H9 (cell line): ENCODE results near the gene RBX1. TPM values are rescaled to one million over a fixed set of nuclear protein-coding genes. Genes with fewer than 3 reads are reported as not detected.
"Not testable (repeated sequence)": the region's sequence is repeated elsewhere in the genome, so short reads cannot be mapped to it uniquely, and the experiment has no call there.

ENCODE experiments used
- DNase-seq: peaks from one replicate; pipeline ENCODE4 v3.0.0-alpha.2; 2017
- H2AFZ ChIP-seq: one replicate; pipeline ENCODE4 v1.6.1; 2013; ENCODE audit warnings: mild to moderate bottlenecking, low read length, control low read depth, moderate library complexity
- H2AK5ac ChIP-seq: 2 replicates; pipeline ENCODE4 v1.6.1; 2013; ENCODE audit warnings: low read length, control low read depth, mixed read lengths; ENCODE audit not compliant: insufficient read length
- H2BK120ac ChIP-seq: one replicate; pipeline ENCODE4 v1.6.1; 2013; ENCODE audit warnings: low read depth, mild to moderate bottlenecking, low read length, control low read depth, inconsistent platforms; ENCODE audit not compliant: poor library complexity, severe bottlenecking
- H2BK12ac ChIP-seq: 2 replicates; pipeline ENCODE4 v1.6.1; 2013; ENCODE audit warnings: low read length, control low read depth, mixed read lengths, low read depth; ENCODE audit not compliant: insufficient read length
- H2BK15ac ChIP-seq: 2 replicates; pipeline ENCODE4 v1.6.1; 2013; ENCODE audit warnings: low read depth, low read length, control low read depth
- H2BK20ac ChIP-seq: one replicate; pipeline ENCODE4 v1.6.1; 2013; ENCODE audit warnings: low read depth, mild to moderate bottlenecking, low read length, control low read depth, inconsistent platforms; ENCODE audit not compliant: poor library complexity, severe bottlenecking
- H2BK5ac ChIP-seq: 2 replicates; pipeline ENCODE4 v1.6.1; 2013; ENCODE audit warnings: low read length, control low read depth, mixed read lengths; ENCODE audit not compliant: insufficient read length
- H3K14ac ChIP-seq: 2 replicates; pipeline ENCODE4 v1.6.1; 2013; ENCODE audit warnings: low read length, control low read depth; ENCODE audit not compliant: insufficient read depth
- H3K18ac ChIP-seq: 2 replicates; pipeline ENCODE4 v1.6.1; 2013; ENCODE audit warnings: low read depth, mild to moderate bottlenecking, mixed read lengths, low read length, control low read depth; ENCODE audit not compliant: insufficient read length
- H3K23ac ChIP-seq: 2 replicates; pipeline ENCODE4 v1.6.1; 2013; ENCODE audit warnings: low read length, control low read depth, mixed read lengths, low read depth; ENCODE audit not compliant: insufficient read length
- H3K23me2 ChIP-seq: 2 replicates; pipeline ENCODE4 v1.6.1; 2013; ENCODE audit warnings: low read depth, mild to moderate bottlenecking, mixed read lengths, low read length, control low read depth; ENCODE audit not compliant: insufficient read length, poor library complexity, severe bottlenecking
- H3K27ac ChIP-seq: 2 replicates; pipeline ENCODE4 v1.5.1; 2013; ENCODE audit warnings: low read length, control low read depth, mixed read lengths, low read depth; ENCODE audit not compliant: insufficient read length
- H3K27me3 ChIP-seq: 2 replicates; pipeline ENCODE4 v1.6.1; 2013; ENCODE audit warnings: low read length, control low read depth, inconsistent platforms; ENCODE audit not compliant: insufficient read depth
- H3K4ac ChIP-seq: 2 replicates; pipeline ENCODE4 v1.6.1; 2013; ENCODE audit warnings: low read depth, mild to moderate bottlenecking, control low read depth, inconsistent platforms, low read length, moderate library complexity
- H3K4me1 ChIP-seq: 2 replicates; pipeline ENCODE4 v1.6.1; 2013; ENCODE audit warnings: low read length, control low read depth, inconsistent platforms; ENCODE audit not compliant: insufficient read depth
- H3K4me2 ChIP-seq: 2 replicates; pipeline ENCODE4 v1.6.1; 2013; ENCODE audit warnings: low read length, control low read depth, mixed read lengths; ENCODE audit not compliant: insufficient read length, insufficient read depth
- H3K56ac ChIP-seq: 2 replicates; pipeline ENCODE4 v1.6.1; 2013; ENCODE audit warnings: low read depth, mild to moderate bottlenecking, mixed read lengths, low read length, control low read depth; ENCODE audit not compliant: insufficient read length
- H3K79me1 ChIP-seq: 2 replicates; pipeline ENCODE4 v1.6.1; 2013; ENCODE audit warnings: low read depth, mild to moderate bottlenecking, moderate library complexity, low read length, control low read depth, inconsistent platforms; ENCODE audit not compliant: insufficient read depth, poor library complexity, severe bottlenecking
- H3K79me2 ChIP-seq: 2 replicates; pipeline ENCODE4 v1.6.1; 2013; ENCODE audit warnings: low read length, control low read depth, inconsistent platforms; ENCODE audit not compliant: insufficient read depth
- H3K9ac ChIP-seq: 2 replicates; pipeline ENCODE4 v1.6.1; 2013; ENCODE audit warnings: low read length, control low read depth, mixed read lengths; ENCODE audit not compliant: insufficient read length; ENCODE audit errors: extremely low read depth
- H3K9me3 ChIP-seq: one replicate; pipeline ENCODE4 v1.6.1; 2013; ENCODE audit warnings: low read depth, low read length, inconsistent platforms; ENCODE audit not compliant: control insufficient read depth
- H3T11ph ChIP-seq: one replicate; pipeline ENCODE4 v1.6.1; 2013; ENCODE audit warnings: mild to moderate bottlenecking, low read length, control low read depth, inconsistent platforms
- H4K20me1 ChIP-seq: one replicate; pipeline ENCODE4 v1.6.1; 2013; ENCODE audit not compliant: control insufficient read depth, insufficient read length, insufficient read depth
- H4K5ac ChIP-seq: 2 replicates; pipeline ENCODE4 v1.6.1; 2013; ENCODE audit warnings: low read depth, mild to moderate bottlenecking, mixed read lengths, low read length, control low read depth; ENCODE audit not compliant: insufficient read length
- H4K8ac ChIP-seq: replicated peaks from 2 replicates; pipeline ENCODE4 v1.6.1; 2013; ENCODE audit warnings: low read length, control low read depth, mixed read lengths, low read depth; ENCODE audit not compliant: insufficient read length
- H4K91ac ChIP-seq: 2 replicates; pipeline ENCODE4 v1.6.1; 2013; ENCODE audit warnings: low read depth, mild to moderate bottlenecking, moderate library complexity, mixed read lengths, low read length, control low read depth; ENCODE audit not compliant: insufficient read length
- H3K27ac Mint-ChIP-seq, 3 experiments: 2 replicates in 2 of 3; 3 replicates in 1 of 3; pipeline ENCODE4 v1.8.0; 2020 to 2021; ENCODE audit warnings: mixed read lengths in 3 of 3, mild to moderate bottlenecking in 1 of 3, moderate library complexity in 1 of 3
- H3K27me3 Mint-ChIP-seq: 2 replicates; pipeline ENCODE4 v1.8.0; 2021; ENCODE audit warnings: low read depth, mild to moderate bottlenecking, moderate library complexity, mixed read lengths
- H3K36me3 Mint-ChIP-seq, 3 experiments: 2 replicates in 2 of 3; 3 replicates in 1 of 3; pipeline ENCODE4 v1.8.0; 2020 to 2021; ENCODE audit warnings: low read depth in 3 of 3, mixed read lengths in 3 of 3; ENCODE audit not compliant: insufficient read depth in 1 of 3
- H3K4me1 Mint-ChIP-seq, 2 experiments: 2 replicates each; pipeline ENCODE4 v1.8.0; 2020; ENCODE audit warnings: mixed read lengths in 2 of 2
- H3K4me3 Mint-ChIP-seq, 2 experiments: 2 replicates in 1 of 2; 3 replicates in 1 of 2; pipeline ENCODE4 v1.8.0; 2020 to 2021; ENCODE audit warnings: mild to moderate bottlenecking in 2 of 2, mixed read lengths in 2 of 2, moderate library complexity in 1 of 2
- H3K9me3 Mint-ChIP-seq, 2 experiments: 2 replicates in 1 of 2; 3 replicates in 1 of 2; pipeline ENCODE4 v1.8.0; 2020; ENCODE audit warnings: mild to moderate bottlenecking in 2 of 2, mixed read lengths in 2 of 2, moderate library complexity in 1 of 2
- CTCF ChIP-seq: fragments of 200-600 bp; sonication (generic); conservative IDR thresholded peaks from 3 replicates; pipeline ENCODE4 v1.8.0; 2021; ENCODE audit warnings: antibody characterized with exemption, mild to moderate bottlenecking
- WGBS: extraction: QIAGEN DNeasy Blood & Tissue Kit; methylation state at CpG from one replicate; pipeline ENCODE4 v1.1.7; 2013; ENCODE audit warnings: missing lambda C conversion rate, low lambda C conversion rate, mixed read lengths; ENCODE audit not compliant: insufficient read length; ENCODE audit errors: extremely low coverage; 5-methylcytosine and 5-hydroxymethylcytosine counted together
- total RNA-seq: library from RNA; stranded (reverse); gene quantifications from 2 replicates; pipeline ENCODE4 v1.2.1, GENCODE V29; 2021

Gene RBX1
- total RNA-seq, 1 experiment from 2014 or later, result 85.6 TPM

- Histone ChIP-seq H2BK120ac (no peak overlapping the region), H4K5ac (no peak overlapping the region), H2BK5ac (no peak overlapping the region), H3K56ac (no peak overlapping the region), H2AK5ac (no peak overlapping the region), H3K9ac (no peak overlapping the region), H4K20me1 (no peaks in the 10 kb centered on the region), H3K79me2 (no peaks in the 10 kb centered on the region), H4K91ac (no peak overlapping the region), H3K14ac (no peak overlapping the region), H3K4me2 (no peak overlapping the region), H3K4me1 (no peaks in the 10 kb centered on the region), H3K23ac (no peak overlapping the region), H3K23me2 (no peaks in the 10 kb centered on the region), H3K27me3 (no peaks in the 10 kb centered on the region), H3K27ac (no peak overlapping the region), H2AFZ (no peak overlapping the region), H3T11ph (no peak overlapping the region), H3K79me1 (no peaks in the 10 kb centered on the region), H2BK12ac (no peak overlapping the region), H3K9me3 (no peaks in the 10 kb centered on the region), H3K18ac (no peak overlapping the region), H3K4ac (no peak overlapping the region), H2BK20ac (no peak overlapping the region), H2BK15ac (no peak overlapping the region), H4K8ac (no peak overlapping the region)
- no peaks in the 10 kb centered on the region for H3K9me3 Mint-ChIP-seq
- H3K27me3 Mint-ChIP-seq, result no peaks in the 10 kb centered on the region
- no peak for DNase-seq
- no CpG with 5 or more reads among the region's 3 CpGs for WGBS
- peaks cover 10 to 50% (median 31%) of the 10 kb centered on the region in 3 experiments for H3K36me3 Mint-ChIP-seq
- H3K4me1 Mint-ChIP-seq, result peaks cover 4 to 5% of the 10 kb centered on the region in 2 experiments
- H3K27ac Mint-ChIP-seq, result no peak overlapping the region
- no peak overlapping the region for H3K4me3 Mint-ChIP-seq
- no peak for TF ChIP-seq CTCF
Observed at GRCh38 chr22:40911772-40912171, 39.4 kb upstream of the RBX1 start.

GRCh38 chr22:40912987-40913386, 38.2 kb upstream of the RBX1 start:
- not testable (repeated sequence) for H3T11ph ChIP-seq, H2BK12ac ChIP-seq, H2BK20ac ChIP-seq, H2BK5ac ChIP-seq, H3K4ac ChIP-seq, H2BK15ac ChIP-seq, H2BK120ac ChIP-seq, H4K91ac ChIP-seq, H3K27ac Mint-ChIP-seq, H3K56ac ChIP-seq, H3K23ac ChIP-seq, H2AK5ac ChIP-seq, H3K4me1 ChIP-seq, H3K79me2 ChIP-seq, H3K27me3 Mint-ChIP-seq, H2AFZ ChIP-seq, H3K79me1 ChIP-seq, H3K23me2 ChIP-seq, H3K9me3 Mint-ChIP-seq, H3K4me1 Mint-ChIP-seq, H3K9ac ChIP-seq, H3K18ac ChIP-seq, H3K27ac ChIP-seq, H3K9me3 ChIP-seq, H3K4me3 Mint-ChIP-seq, H3K4me2 ChIP-seq, H3K27me3 ChIP-seq, H4K20me1 ChIP-seq, H3K14ac ChIP-seq, H4K8ac ChIP-seq, DNase-seq, H4K5ac ChIP-seq
- no CpG with 5 or more reads among the region's 6 CpGs for WGBS
- peaks cover 10 to 42% (median 32%) of the 10 kb centered on the region in 3 experiments; a peak in 6 of 7 replicates for H3K36me3 Mint-ChIP-seq
